Trophoblast cell (in vitro differentiated cells and primary cell): ENCODE measurements around the gene RTL1.

Experiments used
- DNase-seq, 2 donors: peaks; one replicate each; pipeline ENCODE4 v3.0.0-alpha.2; 2016
- H2AFZ ChIP-seq: 2 replicates; pipeline ENCODE4 v1.6.1; 2013; ENCODE audit warnings: low read length, moderate library complexity, mild to moderate bottlenecking; ENCODE audit not compliant: insufficient read depth, poor library complexity
- H2AK5ac ChIP-seq: 2 replicates; pipeline ENCODE4 v1.6.1; 2013; ENCODE audit warnings: mild to moderate bottlenecking, low read length
- H2BK120ac ChIP-seq: 2 replicates; pipeline ENCODE4 v1.6.1; 2013; ENCODE audit warnings: low read length, mild to moderate bottlenecking, moderate library complexity; ENCODE audit not compliant: insufficient read depth, poor library complexity
- H2BK12ac ChIP-seq: 2 replicates; pipeline ENCODE4 v1.6.1; 2013; ENCODE audit warnings: mild to moderate bottlenecking, low read length, moderate library complexity
- H2BK5ac ChIP-seq: 2 replicates; pipeline ENCODE4 v1.6.1; 2013; ENCODE audit warnings: low read length, low read depth, moderate library complexity, mild to moderate bottlenecking; ENCODE audit not compliant: poor library complexity
- H3K14ac ChIP-seq: 2 replicates; pipeline ENCODE4 v1.6.1; 2013; ENCODE audit warnings: mild to moderate bottlenecking, low read length
- H3K18ac ChIP-seq: 2 replicates; pipeline ENCODE4 v1.6.1; 2013; ENCODE audit warnings: mild to moderate bottlenecking, low read length
- H3K23ac ChIP-seq: 2 replicates; pipeline ENCODE4 v1.6.1; 2013; ENCODE audit warnings: low read length
- H3K27ac ChIP-seq: 2 replicates; pipeline ENCODE4 v1.5.1; 2013; ENCODE audit warnings: low read depth, mild to moderate bottlenecking, inconsistent platforms, low read length, moderate library complexity
- H3K27me3 ChIP-seq: 2 replicates; pipeline ENCODE4 v1.6.1; 2013; ENCODE audit warnings: inconsistent platforms, mild to moderate bottlenecking, low read length, moderate library complexity; ENCODE audit not compliant: insufficient read depth
- H3K36me3 ChIP-seq, 2 experiments: 1 replicate in 1 of 2; 2 replicates in 1 of 2; pipeline ENCODE4 v1.6.1; 2013; ENCODE audit warnings: low read length in 2 of 2, mild to moderate bottlenecking in 2 of 2, moderate library complexity in 1 of 2; ENCODE audit not compliant: insufficient read depth in 2 of 2, control insufficient read depth in 1 of 2
- H3K4ac ChIP-seq: 2 replicates; pipeline ENCODE4 v1.6.1; 2013; ENCODE audit warnings: low read depth, mild to moderate bottlenecking, low read length, moderate library complexity
- H3K4me1 ChIP-seq, 2 experiments: 1 replicate in 1 of 2; 2 replicates in 1 of 2; pipeline ENCODE4 v1.6.1; 2013; ENCODE audit warnings: low read length in 2 of 2, mild to moderate bottlenecking in 2 of 2, moderate library complexity in 1 of 2; ENCODE audit not compliant: insufficient read depth in 2 of 2, control insufficient read depth in 1 of 2
- H3K4me2 ChIP-seq: 2 replicates; pipeline ENCODE4 v1.6.1; 2013; ENCODE audit warnings: inconsistent platforms, mild to moderate bottlenecking, low read length, moderate library complexity
- H3K4me3 ChIP-seq: 2 replicates; pipeline ENCODE4 v1.5.1; 2013; ENCODE audit warnings: mild to moderate bottlenecking, low read depth, low read length, inconsistent platforms
- H3K79me1 ChIP-seq: one replicate; pipeline ENCODE4 v1.6.1; 2013; ENCODE audit warnings: low read length
- H3K79me2 ChIP-seq: 2 replicates; pipeline ENCODE4 v1.6.1; 2013; ENCODE audit warnings: low read length, mild to moderate bottlenecking; ENCODE audit not compliant: control insufficient read depth, insufficient read depth, poor library complexity
- H3K9ac ChIP-seq: 2 replicates; pipeline ENCODE4 v1.6.1; 2013; ENCODE audit warnings: mild to moderate bottlenecking, low read length
- H3K9me3 ChIP-seq: 2 replicates; pipeline ENCODE4 v1.6.1; 2013; ENCODE audit warnings: low read depth, mild to moderate bottlenecking, control low read depth, inconsistent platforms, low read length; ENCODE audit not compliant: insufficient read depth
- H4K12ac ChIP-seq: 2 replicates; pipeline ENCODE4 v1.6.1; 2013; ENCODE audit warnings: low read depth, mild to moderate bottlenecking, low read length, moderate library complexity
- H4K8ac ChIP-seq: 2 replicates; pipeline ENCODE4 v1.6.1; 2013; ENCODE audit warnings: low read depth, mild to moderate bottlenecking, low read length, moderate library complexity
- H4K91ac ChIP-seq: one replicate; pipeline ENCODE4 v1.6.1; 2013; ENCODE audit warnings: low read depth, mild to moderate bottlenecking, low read length, moderate library complexity
- WGBS: extraction: QIAGEN DNeasy Blood & Tissue Kit; methylation state at CpG from one replicate; pipeline ENCODE4 v1.1.7; 2013; ENCODE audit warnings: missing lambda C conversion rate; ENCODE audit not compliant: insufficient read length, insufficient coverage; ENCODE audit errors: extremely low coverage; 5-methylcytosine and 5-hydroxymethylcytosine counted together

Gene RTL1

DNA sequence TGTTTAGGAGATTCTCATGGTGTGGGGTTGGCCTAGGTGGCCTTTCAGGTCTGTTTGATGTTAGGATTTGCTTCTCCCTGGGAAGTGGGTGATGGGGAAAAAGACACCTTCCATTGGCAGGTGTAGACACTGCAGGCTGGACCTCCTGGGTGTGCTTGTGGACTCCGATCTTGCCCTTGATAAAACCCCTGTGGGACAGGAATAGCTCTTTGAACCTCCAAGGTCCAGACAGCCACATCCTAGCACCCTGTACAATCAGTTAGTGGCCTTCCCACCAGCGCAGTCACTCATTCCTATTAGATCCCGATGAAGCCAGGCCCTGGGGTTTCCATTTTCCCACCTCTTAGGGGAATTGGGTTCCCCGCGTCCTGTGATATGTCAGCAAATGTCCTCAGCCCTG lies 49.1 kb downstream of the RTL1 start:
- no peak for DNase-seq

DNA sequence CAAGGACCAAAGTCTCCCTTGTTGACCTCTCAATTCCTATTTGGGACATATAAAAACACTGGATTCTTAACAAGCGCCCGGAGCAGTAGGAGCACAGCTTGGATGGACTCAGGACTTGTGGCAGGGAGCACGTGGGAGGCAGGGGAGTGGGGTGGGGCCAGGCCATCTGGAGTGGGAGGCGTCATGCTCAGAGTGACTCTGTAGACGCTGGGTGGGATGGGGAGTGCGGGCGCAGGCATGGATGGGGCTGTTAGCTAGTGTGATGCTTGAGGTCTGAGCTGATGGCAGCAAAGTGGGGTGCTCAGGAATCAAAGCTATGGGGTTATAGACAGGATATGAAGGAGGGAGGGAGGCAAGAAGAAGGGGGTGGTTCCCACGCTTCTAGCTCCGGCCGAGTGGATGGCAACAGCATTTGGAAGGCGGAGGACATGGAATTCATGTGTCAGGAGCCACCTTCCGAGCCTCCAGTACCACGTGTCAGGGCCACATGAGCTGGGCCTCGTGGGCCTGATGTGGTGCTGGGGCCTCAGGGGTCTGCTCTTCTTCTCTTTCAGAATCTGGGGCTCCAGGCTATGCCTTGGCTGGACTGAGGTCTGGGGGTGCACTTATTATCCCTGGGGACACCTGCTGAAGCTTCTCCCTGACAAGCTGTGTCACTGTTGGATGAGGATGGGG lies 51.4 kb downstream of the RTL1 start:
- Histone ChIP-seq H3K27ac (no peak overlapping the region), H2BK120ac (no peak overlapping the region), H3K79me1 (no peaks in the 10 kb centered on the region), H3K4me2 (no peak overlapping the region), H3K9ac (no peak overlapping the region), H4K12ac (no peak overlapping the region), H3K9me3 (no peaks in the 10 kb centered on the region), H3K4ac (no peak overlapping the region), H3K4me3 (no peak overlapping the region), H4K91ac (no peak overlapping the region), H3K23ac (no peak overlapping the region), H3K79me2 (no peaks in the 10 kb centered on the region), H3K18ac (no peak overlapping the region), H3K27me3 (no peaks in the 10 kb centered on the region), H3K4me1 (no peaks in the 10 kb centered on the region), H2AK5ac (no peak overlapping the region), H2BK12ac (no peak overlapping the region), H3K14ac (no peak overlapping the region), H4K8ac (no peak overlapping the region), H3K36me3 (no peaks in the 10 kb centered on the region), H2BK5ac (no peak overlapping the region), H2AFZ (no peak overlapping the region)
- no peak for DNase-seq
- WGBS = no CpG with 5 or more reads among the region's 14 CpGs

More for the DNA sequence above, 49.1 kb downstream of the RTL1 start:
- Histone ChIP-seq H3K4me1 (no peaks in the 10 kb centered on the region), H3K27ac (no peak overlapping the region), H3K4me2 (no peak overlapping the region), H3K79me1 (no peaks in the 10 kb centered on the region), H4K12ac (no peak overlapping the region), H2BK5ac (no peak overlapping the region), H3K4ac (no peak overlapping the region), H4K8ac (no peak overlapping the region), H2AK5ac (no peak overlapping the region), H3K79me2 (no peaks in the 10 kb centered on the region), H2AFZ (no peak overlapping the region), H3K18ac (no peak overlapping the region), H2BK12ac (no peak overlapping the region), H3K4me3 (no peak overlapping the region), H3K9me3 (no peaks in the 10 kb centered on the region), H2BK120ac (no peak overlapping the region), H3K9ac (no peak overlapping the region), H3K23ac (no peak overlapping the region), H4K91ac (no peak overlapping the region), H3K36me3 (no peaks in the 10 kb centered on the region), H3K27me3 (no peaks in the 10 kb centered on the region), H3K14ac (no peak overlapping the region)
- WGBS = no CpG with 5 or more reads among the region's 5 CpGs

DNA sequence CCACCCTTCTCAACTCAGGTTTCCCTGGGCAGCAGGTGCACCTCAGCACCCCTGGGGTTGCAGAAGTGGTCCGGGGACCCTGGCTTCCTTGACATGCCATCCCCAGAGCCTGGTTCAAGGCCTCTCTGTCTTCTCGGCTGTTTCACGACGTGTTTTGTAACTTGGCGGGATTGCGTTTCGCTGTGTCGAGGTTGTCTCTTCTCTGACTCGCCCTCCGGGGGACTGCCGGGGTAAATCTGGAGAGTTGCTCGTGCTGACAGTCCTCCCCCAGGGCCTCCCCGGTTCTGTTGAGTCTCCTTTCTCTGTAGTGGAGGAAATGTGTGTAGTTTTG lies 52.0 kb downstream of the RTL1 start:
- no peaks in the 10 kb centered on the region for H3K4me1 ChIP-seq
- H3K18ac ChIP-seq = no peak overlapping the region
- H3K4ac ChIP-seq = no peak overlapping the region
- H3K9me3 ChIP-seq = no peaks in the 10 kb centered on the region
- H3K79me2 ChIP-seq = no peaks in the 10 kb centered on the region
- H4K91ac ChIP-seq = no peak overlapping the region
- H3K36me3 ChIP-seq = no peaks in the 10 kb centered on the region
- H3K4me2 ChIP-seq = no peak overlapping the region
- no CpG with 5 or more reads among the region's 13 CpGs for WGBS
- no peak overlapping the region for H3K9ac ChIP-seq
- H2BK120ac ChIP-seq = no peak overlapping the region
- no peak overlapping the region for H3K14ac ChIP-seq
- no peaks in the 10 kb centered on the region for H3K79me1 ChIP-seq
- no peak overlapping the region for H2BK5ac ChIP-seq
- no peak for DNase-seq
- H2BK12ac ChIP-seq = no peak overlapping the region
- H3K27me3 ChIP-seq = no peaks in the 10 kb centered on the region
- H4K12ac ChIP-seq = no peak overlapping the region
- no peak overlapping the region for H3K4me3 ChIP-seq
- H3K23ac ChIP-seq = no peak overlapping the region
- no peak overlapping the region for H2AFZ ChIP-seq
- no peak overlapping the region for H4K8ac ChIP-seq
- no peak overlapping the region for H3K27ac ChIP-seq
- H2AK5ac ChIP-seq = no peak overlapping the region

DNA sequence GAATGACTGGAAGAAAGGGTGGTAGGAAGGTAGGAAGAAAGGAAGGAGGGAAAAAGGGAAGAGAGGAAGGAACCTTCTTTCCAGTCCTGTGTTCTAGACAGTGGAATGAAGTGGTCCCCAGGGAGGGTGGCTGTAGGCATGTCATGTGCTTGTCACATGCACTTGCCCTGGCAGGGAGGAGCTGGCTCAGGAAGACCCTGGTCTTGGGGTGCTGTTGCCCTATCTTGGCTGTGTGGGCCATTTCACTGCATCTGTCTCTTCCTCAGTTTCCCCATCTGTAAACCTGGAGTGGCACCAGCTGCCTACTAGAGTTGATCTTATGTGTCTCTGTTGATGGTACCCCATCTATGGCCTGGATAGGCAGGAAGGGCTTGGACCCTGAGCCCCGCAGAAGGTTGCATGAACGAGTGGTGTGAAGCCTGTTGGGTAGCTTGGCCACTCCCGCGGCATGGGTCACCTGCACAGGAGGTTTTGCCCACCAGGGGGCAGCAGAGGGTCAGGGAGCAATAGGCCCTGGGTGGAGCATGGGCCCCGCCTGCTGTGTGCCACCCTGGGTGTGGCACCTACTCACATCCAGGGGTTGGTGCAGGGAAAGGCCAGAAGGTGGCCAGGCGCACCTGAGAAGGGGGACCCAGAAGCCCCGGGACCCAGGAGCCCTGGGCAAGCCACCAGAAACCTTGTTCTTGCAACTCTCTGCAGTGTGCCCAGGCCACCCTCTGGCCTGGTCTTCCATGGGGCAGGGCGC lies 52.5 kb downstream of the RTL1 start:
- no peak overlapping the region for H3K18ac ChIP-seq
- WGBS = no CpG with 5 or more reads among the region's 8 CpGs
- H3K27me3 ChIP-seq = no peaks in the 10 kb centered on the region
- no peaks in the 10 kb centered on the region for H3K36me3 ChIP-seq
- no peaks in the 10 kb centered on the region for H3K79me1 ChIP-seq
- no peak overlapping the region for H3K14ac ChIP-seq
- H2BK5ac ChIP-seq = no peak overlapping the region
- no peak overlapping the region for H3K27ac ChIP-seq
- no peaks in the 10 kb centered on the region for H3K4me1 ChIP-seq
- H2AFZ ChIP-seq = no peak overlapping the region
- H3K9me3 ChIP-seq = no peaks in the 10 kb centered on the region
- no peak overlapping the region for H3K4me2 ChIP-seq
- H3K9ac ChIP-seq = no peak overlapping the region
- H3K23ac ChIP-seq = no peak overlapping the region
- no peak overlapping the region for H3K4me3 ChIP-seq
- no peak overlapping the region for H4K91ac ChIP-seq
- H4K8ac ChIP-seq = no peak overlapping the region
- H4K12ac ChIP-seq = no peak overlapping the region
- peak; percentile 44 to 66 for DNase-seq
- H2BK120ac ChIP-seq = no peak overlapping the region
- no peaks in the 10 kb centered on the region for H3K79me2 ChIP-seq
- H2AK5ac ChIP-seq = no peak overlapping the region
- no peak overlapping the region for H3K4ac ChIP-seq
- no peak overlapping the region for H2BK12ac ChIP-seq
